GM13977 (cell line): Measurements from ENCODE around the gene THAP2.
"Not testable (repeated sequence)": the region's sequence is repeated elsewhere in the genome, so short reads cannot be mapped to it uniquely, and the experiment has no call there.

ENCODE experiments used
- DNase-seq: peaks from one replicate; pipeline ENCODE4 v3.0.0; 2012; ENCODE audit warnings: low spot score
- in situ Hi-C: fragments of 300-500 bp; cut with MboI; formaldehyde crosslinking; loops from one replicate; pipeline ENCODE4 v1.12.0; 2022; ENCODE audit warnings: low sequenced_read_pairs, low pct_unique_long_range_greater_than_20kb, mixed read lengths, inconsistent platforms; ENCODE audit not compliant: unreplicated experiment
- TF ChIP-seq, protein P1 (sequence below): IDR thresholded peaks from 2 replicates; pipeline ENCODE4 v1.5.1; 2012; ENCODE audit warnings: mild to moderate bottlenecking, control low read depth; ENCODE audit not compliant: insufficient read depth; ENCODE audit errors: extremely low read depth, missing control alignments

The THAP2 gene

GRCh38 chr12:71694099-71694820 lies 30.2 kb downstream of the THAP2 start:
- TF ChIP-seq, protein P1, sequence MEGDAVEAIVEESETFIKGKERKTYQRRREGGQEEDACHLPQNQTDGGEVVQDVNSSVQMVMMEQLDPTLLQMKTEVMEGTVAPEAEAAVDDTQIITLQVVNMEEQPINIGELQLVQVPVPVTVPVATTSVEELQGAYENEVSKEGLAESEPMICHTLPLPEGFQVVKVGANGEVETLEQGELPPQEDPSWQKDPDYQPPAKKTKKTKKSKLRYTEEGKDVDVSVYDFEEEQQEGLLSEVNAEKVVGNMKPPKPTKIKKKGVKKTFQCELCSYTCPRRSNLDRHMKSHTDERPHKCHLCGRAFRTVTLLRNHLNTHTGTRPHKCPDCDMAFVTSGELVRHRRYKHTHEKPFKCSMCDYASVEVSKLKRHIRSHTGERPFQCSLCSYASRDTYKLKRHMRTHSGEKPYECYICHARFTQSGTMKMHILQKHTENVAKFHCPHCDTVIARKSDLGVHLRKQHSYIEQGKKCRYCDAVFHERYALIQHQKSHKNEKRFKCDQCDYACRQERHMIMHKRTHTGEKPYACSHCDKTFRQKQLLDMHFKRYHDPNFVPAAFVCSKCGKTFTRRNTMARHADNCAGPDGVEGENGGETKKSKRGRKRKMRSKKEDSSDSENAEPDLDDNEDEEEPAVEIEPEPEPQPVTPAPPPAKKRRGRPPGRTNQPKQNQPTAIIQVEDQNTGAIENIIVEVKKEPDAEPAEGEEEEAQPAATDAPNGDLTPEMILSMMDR = no peak
- peak; percentile 54 for DNase-seq
- in situ Hi-C loops = no loop called here

DNA sequence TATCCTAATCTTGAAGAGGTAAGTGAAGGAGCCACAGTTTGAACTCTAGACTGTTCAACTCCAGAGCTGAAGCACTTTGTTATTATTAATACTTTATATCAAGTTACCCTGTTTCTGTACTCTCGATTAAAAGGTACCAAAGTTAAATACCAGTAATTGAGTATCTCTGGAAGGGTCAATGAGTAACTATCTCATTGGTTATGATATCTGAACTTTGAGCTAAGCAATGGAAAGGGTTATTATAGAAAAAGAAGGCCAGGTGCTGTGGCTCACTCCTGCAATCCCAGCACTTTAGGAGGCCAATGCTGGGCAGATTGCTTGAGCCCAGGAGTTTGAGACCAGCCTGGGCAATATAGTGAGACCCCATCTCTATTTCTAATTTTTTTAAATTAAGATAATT lies 31.7 kb downstream of the THAP2 start:
- TF ChIP-seq, protein P1 = no peak
- DNase-seq = no peak
- in situ Hi-C loops = no loop called here

DNA sequence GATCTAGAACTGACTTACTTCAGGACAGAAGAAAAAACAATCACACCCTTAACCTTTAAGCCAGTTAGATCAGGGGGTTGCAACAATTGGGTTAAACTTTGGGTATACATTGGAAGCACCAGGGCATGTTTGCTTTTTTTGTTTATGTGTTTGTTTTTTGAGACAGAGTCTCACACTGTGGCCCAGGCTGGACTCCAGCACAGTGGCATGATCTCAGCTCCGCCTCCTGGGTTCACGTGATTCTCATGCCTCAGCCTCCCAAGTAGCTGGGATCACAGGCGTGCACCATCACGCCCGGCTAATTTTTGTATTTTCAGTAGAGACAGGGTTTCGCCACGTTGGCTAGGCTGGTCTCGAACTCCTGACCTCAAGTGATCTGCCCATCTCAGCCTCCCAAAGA lies 38.1 kb downstream of the THAP2 start:
- in situ Hi-C loops = not testable (repeated sequence)

GRCh38 chr12:71702590-71702989 lies 38.5 kb downstream of the THAP2 start:
- no peak for DNase-seq
- in situ Hi-C loops = no loop called here
- TF ChIP-seq, protein P1 = no peak

More for the DNA sequence above, 38.1 kb downstream of the THAP2 start:
- DNase-seq = not testable (repeated sequence)

- in situ Hi-C loops = no loop called here
- TF ChIP-seq, protein P1 = no peak
- DNase-seq = no peak
These were observed 39.1 kb downstream of the THAP2 start for GRCh38 chr12:71703206-71703605.

DNA sequence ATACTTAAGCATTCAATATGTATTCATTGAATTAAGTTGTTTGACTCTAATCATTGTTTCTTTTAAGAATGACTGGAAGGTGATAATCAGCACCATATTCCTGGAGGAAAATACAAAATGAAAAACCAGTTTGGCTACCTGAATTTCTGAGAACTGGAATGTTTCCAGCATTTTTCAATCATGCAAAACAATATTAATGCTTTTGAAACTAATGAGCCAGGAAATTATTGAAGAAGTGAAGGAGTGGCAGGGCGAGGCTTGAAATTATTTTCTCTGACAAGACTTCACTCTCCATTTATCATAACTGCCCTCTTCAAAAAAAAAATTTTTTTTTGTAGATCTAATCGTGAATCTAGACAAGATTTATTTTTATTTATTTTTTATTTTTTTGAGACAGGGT lies 40.8 kb downstream of the THAP2 start:
- no peak for DNase-seq
- TF ChIP-seq, protein P1 = no peak
- in situ Hi-C loops = no loop called here

DNA sequence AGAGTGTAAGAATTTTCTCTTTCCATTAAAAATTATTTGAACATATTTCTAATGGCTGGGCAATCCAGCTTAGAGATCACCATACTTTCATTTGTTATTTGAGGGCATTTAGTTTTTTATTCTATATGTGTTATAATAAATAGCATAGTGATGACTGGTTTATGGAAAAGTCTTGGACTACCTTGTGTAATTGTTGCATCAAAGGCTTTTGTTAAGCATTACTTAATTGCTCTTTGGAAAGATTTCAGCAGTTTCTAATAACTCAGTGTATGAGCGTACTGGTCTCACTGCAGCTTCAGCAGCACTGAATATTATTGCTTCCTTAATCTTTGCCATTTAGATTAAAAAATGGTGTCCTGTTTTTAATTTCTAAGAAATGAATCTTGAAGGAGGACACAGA lies 44.6 kb downstream of the THAP2 start:
- DNase-seq = no peak
- in situ Hi-C loops = no loop called here
- TF ChIP-seq, protein P1 = no peak
